Medulla oblongata (tissue), 1 donor: ENCODE measurements around the gene ZNF785.
A peak's percentile ranks its signal among the peaks of the same experiment; 100 is the strongest.
"Not testable (repeated sequence)": the region's sequence is repeated elsewhere in the genome, so short reads cannot be mapped to it uniquely, and the experiment has no call there.

Source experiments
- DNase-seq: peaks from one replicate; pipeline ENCODE4 v3.0.0-alpha.2; 2015; ENCODE audit errors: extremely low spot score

Gene ZNF785

DNA sequence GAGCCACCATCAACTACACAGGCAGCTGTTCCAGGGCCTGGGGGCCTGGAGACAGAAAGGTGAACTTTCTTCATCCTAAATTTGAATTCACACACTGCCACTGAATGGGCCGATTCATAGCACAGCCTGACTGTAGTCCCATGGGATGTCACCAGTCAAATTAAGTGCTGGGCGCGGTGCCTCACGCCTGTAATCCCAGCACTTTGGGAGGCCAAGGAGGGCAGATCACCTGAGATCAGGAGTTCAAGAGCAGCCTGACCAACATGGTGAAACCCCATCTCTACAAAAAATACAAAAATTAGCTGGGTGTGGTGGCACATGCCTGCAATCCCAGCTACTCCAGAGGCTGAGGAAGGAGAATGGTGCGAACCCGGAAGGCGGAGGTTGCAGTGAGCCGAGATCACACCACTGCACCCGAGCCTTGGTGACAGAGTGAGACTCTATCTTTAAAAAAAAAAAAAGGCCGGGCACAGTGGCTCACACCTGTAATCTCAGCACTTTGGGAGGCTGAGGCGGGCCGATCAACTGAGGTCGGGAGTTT is 45.4 kb downstream of the ZNF785 start:
- not testable (repeated sequence) for DNase-seq

DNA sequence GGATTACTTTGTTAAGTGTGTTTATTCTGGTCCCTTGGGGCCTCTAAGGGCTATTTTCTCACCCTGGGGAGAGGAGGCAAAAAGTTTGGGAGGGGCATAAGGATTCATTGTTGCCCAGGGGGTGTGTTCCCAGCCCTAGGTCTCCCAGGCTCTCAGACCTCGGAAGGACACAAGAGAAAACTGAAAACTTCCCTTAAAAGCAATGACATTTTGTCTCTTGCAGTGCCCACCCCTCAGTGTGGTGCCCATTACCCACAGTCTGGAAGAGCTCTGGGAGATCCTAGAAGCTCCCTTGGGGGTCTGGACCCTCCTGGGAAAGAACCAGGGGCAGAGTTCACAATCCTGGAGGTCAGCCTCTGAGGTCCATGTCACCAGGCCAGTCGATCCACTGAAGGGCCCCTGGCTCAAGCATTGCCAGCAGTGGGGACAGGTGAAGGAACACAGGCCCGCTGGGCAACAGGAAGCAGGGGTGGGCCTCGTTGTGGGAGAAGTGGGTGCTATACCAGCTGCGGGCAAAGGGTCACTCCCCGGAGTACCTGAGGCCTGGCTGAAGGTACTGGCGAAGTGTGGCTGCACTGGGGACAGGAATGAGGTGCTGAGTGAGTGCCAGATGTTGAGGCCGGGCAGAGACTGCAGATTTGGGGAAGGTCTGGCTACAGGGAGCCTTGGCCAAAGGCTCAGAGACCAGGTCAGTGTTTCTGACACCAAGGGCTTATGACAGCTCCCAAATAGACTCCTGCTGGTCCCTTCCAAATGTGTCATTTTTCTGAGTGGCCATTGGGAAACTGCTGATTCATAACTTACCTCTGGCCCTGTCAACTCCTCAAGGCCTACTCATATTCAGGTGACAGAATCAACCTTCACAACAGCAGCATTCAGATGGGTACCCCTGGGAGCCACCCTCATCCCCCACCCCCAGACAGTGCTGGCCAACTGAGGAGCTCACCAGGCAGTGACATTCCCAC is 46.2 kb downstream of the ZNF785 start:
- no peak for DNase-seq

DNA sequence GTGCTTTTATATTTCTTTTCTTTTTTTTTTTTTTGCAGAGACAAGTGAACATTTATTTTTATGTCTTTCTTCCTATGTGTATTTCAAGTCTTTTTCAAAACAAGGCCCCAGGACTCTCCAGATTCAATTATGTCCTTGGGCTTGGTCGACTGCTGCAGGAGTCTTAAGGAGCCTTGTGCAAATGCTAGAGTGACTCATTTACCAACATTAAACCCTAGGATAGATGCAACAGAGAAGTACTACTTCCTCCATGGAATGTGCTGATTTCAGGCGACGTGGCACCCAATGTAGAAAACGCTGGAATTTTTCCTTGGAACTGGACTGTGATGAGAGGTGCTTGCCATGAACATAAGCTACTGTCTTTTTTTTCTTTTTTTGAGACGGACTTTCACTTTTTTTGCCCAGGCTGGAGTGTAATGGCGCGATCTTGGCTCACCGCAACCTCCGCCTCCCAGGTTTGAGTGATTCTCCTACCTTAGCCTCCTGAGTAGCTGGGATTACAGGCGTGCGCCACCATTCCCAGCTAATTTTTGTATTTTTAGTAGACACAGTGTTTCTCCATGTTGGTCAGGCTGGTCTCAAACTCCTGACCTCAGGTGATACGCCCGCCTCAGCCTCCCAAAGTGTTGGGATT is 49.0 kb downstream of the ZNF785 start:
- not testable (repeated sequence) for DNase-seq

DNA sequence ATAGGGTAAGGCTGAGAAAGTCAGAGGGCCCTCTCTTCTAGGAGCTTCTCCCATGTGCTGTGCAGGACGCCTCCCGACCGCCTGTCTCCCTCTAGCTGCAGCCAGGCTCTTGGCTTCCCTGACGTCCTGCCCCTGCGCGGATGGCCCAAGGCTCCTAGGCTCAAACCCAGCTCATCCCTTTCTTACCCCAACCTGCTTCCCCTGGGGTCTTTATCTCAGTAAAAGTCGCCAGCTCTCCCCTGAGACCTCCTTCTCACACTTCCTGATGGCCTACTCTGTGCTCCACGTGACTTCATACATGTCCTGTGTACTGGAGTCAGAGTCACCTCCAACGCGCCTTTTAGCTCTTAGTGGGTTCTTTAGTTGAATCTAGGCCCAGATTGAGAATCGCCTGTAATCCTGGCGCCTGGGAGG is 49.7 kb downstream of the ZNF785 start:
- peak; percentile 82 for DNase-seq

DNA sequence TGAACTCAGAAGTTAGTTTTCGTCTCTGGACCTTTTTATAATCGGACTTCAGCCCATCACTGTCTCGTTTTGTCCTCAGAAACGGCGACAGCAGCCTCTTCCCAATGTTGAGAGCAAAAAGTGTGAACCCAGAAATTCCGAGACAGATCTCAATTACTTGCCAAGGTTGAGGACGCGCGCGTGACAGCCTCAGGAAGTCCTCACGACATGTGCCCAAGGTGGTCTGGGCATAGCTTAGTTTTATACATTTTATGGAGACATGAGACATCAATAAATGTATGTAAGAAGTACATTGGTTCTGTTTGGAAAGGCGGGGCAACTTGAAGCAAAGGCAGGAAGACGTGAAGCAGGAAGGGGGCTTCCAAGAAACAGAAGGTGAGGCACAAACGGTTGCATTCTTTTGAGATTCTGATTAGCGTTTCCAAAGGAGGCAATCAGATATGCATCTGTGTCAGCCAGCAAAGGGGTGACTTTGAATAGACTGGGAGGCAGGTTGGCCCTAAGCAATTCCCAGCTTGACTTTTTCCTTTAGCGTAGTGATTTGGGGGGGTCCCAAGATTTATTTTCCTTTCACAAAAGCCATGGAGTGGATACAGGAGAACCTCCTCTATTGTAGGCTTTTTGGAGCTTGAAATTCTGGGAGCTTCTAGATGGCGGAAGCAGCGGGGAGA is 50.3 kb downstream of the ZNF785 start:
- no peak for DNase-seq

DNA sequence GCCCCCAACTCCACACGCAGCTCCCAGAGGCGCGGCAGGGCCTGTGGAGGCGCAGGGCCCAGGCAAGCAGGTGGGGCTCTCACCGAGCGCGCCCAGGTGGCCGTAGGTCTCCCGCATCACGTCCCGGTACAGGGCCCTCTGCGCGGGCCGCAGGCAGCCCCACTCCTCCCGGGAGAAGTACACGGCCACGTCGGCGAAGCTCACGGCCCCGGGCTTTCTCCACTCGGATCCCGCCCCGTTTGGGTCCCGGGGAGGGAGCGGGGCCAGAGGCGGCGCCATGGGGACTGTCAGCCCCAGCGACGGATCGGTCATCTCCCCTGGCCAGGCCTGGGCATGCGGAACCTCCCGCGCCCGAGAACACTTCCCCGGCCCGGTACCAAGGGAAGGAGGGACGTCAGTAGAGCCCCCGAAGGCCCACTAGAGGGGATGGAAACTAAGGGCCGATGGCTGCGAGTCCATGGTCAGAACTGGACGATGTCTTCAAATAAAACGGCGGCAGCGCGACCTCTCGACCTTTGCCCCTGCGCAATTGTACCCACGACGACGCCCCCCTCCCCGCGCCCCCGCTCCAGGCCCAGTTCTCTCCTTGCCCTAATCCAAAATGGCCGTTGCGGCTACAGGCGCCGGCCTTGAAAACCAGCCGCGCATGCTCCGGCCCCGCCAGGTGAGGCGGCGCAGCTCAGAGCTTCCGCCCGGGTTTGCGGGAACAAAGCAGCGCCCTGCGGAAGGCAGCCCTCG is 51.0 kb downstream of the ZNF785 start, which contains the start of gene ZNF747:
ZNF747 (minus strand) TSS at position 491 of the 738 bp plus-strand sequence; CDS start at position 312, 179 bp downstream.
- peak; percentile 96 for DNase-seq

DNA sequence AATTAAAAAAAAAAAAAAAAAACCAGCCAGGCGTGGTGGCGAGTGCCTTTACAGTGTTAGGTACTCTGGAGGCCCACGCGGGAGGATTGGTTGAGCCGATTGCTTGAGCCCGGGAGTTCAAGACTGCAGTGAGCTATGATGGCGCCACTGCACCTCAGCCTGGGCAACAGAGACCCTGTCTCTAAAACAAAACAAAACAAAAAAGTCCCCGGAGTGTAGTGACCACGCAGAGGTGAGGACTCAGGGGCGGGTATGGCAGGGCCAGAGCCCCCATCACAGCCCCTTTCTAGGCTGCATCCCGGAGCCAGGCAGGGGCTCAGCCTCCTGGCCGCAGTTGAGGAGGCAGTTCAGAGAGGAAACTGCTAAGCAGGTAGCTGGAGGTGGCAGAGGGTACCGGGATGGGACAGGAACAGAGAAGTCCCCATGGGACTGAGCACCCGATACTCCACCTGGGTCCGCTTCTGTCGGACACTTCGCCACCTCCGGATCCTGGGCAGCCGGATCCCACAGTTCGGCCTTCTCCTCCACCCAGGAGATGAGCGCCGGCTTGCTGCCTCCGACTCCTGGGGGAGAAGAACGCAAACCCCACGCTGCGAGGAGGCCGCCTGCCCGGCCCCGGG is 51.6 kb downstream of the ZNF785 start:
- no peak for DNase-seq

DNA sequence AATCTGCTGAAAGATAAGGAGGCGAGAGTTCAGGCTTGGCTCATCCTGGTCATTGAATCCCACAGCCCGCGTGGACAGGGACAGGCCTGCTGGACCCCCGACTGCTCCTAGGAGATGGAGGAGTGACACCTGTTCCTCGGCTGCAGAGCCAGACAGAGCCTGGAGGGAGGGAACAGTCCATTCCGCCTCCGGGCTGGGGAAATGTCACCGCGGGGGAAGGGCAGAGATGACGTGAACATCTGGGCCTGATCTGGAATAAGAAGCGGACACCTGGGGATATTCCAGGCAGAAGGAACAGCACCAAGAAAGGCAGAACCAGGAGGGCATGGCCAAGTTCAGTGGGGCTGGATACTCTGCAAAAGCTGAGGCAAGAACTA is 52.4 kb downstream of the ZNF785 start:
- DNase-seq = no peak

DNA sequence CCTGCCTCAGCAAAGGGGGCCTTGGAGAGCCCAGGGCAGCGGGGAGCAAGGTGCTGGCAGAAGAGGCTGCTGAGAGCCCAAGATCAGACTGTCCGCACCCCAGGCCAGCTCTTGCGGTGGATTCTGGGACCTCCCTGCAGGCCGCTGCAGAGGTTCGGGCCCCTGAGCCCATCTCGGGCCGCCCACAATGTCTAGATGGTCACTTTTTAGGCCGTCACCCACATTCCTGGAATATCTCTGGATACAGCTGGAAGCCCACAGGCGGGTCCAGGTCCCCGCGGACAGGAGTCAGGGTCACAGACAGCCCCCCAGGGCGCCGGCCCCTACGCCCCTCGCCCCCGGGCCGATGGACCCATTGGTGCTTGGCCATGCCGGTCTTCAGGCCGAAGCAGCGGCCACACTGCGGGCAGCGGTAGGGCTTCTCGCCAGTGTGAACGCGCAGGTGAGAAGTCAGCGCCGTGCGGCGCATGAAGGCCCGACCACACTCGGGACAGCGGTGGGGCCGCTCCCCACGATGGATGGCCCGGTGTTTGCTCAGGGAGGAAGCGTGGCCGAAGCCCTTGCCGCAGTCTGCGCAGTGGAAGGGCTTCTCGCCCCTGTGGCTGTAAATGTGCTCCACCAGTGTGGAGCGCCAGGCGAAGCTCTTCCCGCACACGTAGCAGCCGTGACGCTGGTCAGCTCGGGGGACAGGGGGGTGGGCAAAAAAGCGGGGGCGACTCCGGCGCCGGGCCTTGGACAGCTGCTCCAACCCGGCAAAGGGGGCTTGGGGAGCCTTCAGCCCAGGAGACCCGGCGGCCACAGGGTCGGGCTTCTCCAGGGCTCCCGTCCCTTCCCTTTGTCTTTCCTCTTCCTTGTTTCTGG is 53.0 kb downstream of the ZNF785 start:
- no peak for DNase-seq
